Stimulated activated CD4-positive, alpha-beta T cell treated with anti-CD3 and anti-CD28 coated beads, Interleukin-1b, Interleukin-23, amount 100 ng/mL, for 48 hours (primary cell): ENCODE results near the gene ALPK3.

Experiments
- DNase-seq: peaks from one replicate; pipeline ENCODE4 v3.0.0-alpha.2; 2020

The ALPK3 gene

GRCh38 chr15:84799511-84800187, 17.5 kb upstream of the ALPK3 start:
- DNase-seq = no peak

GRCh38 chr15:84800365-84800806, 16.8 kb upstream of the ALPK3 start:
- DNase-seq = no peak

- DNase-seq = no peak
Measured at GRCh38 chr15:84804005-84804900, 12.9 kb upstream of the ALPK3 start.

- DNase-seq = no peak
Measured at GRCh38 chr15:84805221-84805620, 11.9 kb upstream of the ALPK3 start.

- DNase-seq = no peak
Measured at GRCh38 chr15:84807228-84807627, 9.9 kb upstream of the ALPK3 start.

GRCh38 chr15:84810073-84810840, 6.9 kb upstream of the ALPK3 start:
- no peak for DNase-seq

- DNase-seq = no peak
Measured at GRCh38 chr15:84811151-84811550, 6.0 kb upstream of the ALPK3 start.

GRCh38 chr15:84811828-84812227, 5.3 kb upstream of the ALPK3 start:
- no peak for DNase-seq

GRCh38 chr15:84812842-84813241, 4.3 kb upstream of the ALPK3 start:
- DNase-seq = no peak

GRCh38 chr15:84813435-84813834, 3.7 kb upstream of the ALPK3 start:
- DNase-seq = no peak

- DNase-seq = no peak
Measured at GRCh38 chr15:84813931-84814330, 3.2 kb upstream of the ALPK3 start.

GRCh38 chr15:84814916-84815315, 2.2 kb upstream of the ALPK3 start:
- DNase-seq = no peak

GRCh38 chr15:84817466-84818081, 418 bp downstream of the ALPK3 start:
- DNase-seq = no peak

GRCh38 chr15:84818261-84819131, 1.3 kb downstream of the ALPK3 start:
- DNase-seq = no peak

GRCh38 chr15:84819291-84819768, 2.2 kb downstream of the ALPK3 start:
- no peak for DNase-seq

- DNase-seq = no peak
Measured at GRCh38 chr15:84819791-84820190, 2.6 kb downstream of the ALPK3 start.

- no peak for DNase-seq
Measured at GRCh38 chr15:84821501-84822021, 4.4 kb downstream of the ALPK3 start.

- no peak for DNase-seq
Measured at GRCh38 chr15:84822653-84823281, 5.6 kb downstream of the ALPK3 start.

- no peak for DNase-seq
Measured at GRCh38 chr15:84823282-84823878, 6.2 kb downstream of the ALPK3 start.

- no peak for DNase-seq
Measured at GRCh38 chr15:84824260-84825007, 7.3 kb downstream of the ALPK3 start.
